Measurements from ENCODE around the gene CFAP61.

The CFAP61 gene

DNA sequence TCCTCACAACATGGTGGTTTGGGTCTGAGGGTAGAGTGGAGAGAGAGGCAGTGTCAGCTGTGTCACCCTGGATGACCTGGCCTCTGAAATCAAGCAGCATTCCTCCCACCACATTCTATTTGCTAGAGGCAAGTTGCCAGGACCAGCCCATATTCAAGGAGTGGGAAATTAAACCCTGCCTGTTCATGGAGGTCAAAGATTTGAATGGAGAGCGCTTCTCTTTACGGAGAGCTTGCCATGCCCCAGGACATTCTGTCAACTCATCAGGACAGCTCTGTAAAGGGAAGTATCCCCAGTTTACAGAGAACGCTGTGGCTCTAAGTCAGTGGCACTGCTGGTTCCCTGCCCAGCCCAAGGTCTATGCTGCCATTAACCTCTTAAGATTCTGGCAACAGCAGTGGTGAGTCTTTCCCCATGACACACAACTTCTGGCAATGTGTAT is 225.6 kb downstream of the CFAP61 start:
- no peak for DNase-seq

- DNase-seq: no peak
These were observed 233.7 kb downstream of the CFAP61 start for GRCh38 chr20:20286061-20286460.

- DNase-seq: no peak
These were observed 237.0 kb downstream of the CFAP61 start for GRCh38 chr20:20289331-20289730.

DNA sequence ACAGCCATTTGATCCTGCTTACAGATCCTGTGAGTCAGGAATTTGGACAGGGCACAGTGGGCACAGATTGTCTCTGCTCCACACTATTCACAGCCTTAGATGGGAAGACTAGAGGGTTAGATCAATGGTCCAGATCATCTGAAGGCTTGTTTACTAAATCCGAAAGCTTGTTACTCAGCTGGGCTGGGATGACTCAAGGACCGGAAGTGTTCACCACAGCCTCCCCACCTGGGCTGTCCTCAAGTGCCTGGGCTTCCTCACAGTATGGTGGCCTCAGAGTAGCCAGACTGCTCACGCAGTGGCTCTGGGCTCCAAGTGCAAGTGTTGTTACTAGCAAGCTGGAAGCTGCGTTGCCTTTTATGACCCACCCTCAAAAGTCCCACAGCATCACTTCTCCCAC is 240.1 kb downstream of the CFAP61 start:
- DNase-seq: no peak

GRCh38 chr20:20293141-20293540 is 240.8 kb downstream of the CFAP61 start:
- DNase-seq: no peak

DNA sequence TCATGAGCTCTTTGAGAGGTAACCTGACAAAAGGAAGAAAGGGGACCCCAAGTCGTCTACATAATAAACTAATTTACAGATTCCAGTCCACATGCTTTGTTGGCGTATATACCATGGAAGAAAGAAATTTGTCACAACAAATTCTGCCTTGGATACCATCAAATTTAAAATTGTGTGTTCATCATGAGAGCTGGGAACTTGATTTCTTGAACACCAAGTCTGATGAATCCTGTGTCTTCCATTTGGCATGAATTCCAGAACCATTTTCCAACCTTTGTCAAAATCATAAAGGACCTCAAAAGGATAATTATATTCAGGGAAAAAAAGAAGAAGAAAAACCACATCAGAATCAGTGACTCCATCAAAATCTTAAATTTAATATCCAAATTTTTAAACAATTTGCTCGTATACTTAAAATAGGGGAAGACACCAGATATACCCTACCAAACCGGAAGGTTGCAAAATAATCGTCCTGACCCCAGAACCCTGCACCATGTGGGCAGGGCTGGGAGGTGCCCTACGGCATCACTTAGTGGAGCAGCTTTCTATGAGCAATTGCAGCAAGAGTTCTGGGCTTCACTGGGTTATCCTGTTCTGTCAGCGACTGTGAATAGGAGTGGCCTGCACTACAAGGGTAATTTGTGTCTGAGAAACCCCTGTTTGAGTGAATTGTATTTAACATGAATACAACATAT is 241.5 kb downstream of the CFAP61 start:
- no peak for DNase-seq

DNA sequence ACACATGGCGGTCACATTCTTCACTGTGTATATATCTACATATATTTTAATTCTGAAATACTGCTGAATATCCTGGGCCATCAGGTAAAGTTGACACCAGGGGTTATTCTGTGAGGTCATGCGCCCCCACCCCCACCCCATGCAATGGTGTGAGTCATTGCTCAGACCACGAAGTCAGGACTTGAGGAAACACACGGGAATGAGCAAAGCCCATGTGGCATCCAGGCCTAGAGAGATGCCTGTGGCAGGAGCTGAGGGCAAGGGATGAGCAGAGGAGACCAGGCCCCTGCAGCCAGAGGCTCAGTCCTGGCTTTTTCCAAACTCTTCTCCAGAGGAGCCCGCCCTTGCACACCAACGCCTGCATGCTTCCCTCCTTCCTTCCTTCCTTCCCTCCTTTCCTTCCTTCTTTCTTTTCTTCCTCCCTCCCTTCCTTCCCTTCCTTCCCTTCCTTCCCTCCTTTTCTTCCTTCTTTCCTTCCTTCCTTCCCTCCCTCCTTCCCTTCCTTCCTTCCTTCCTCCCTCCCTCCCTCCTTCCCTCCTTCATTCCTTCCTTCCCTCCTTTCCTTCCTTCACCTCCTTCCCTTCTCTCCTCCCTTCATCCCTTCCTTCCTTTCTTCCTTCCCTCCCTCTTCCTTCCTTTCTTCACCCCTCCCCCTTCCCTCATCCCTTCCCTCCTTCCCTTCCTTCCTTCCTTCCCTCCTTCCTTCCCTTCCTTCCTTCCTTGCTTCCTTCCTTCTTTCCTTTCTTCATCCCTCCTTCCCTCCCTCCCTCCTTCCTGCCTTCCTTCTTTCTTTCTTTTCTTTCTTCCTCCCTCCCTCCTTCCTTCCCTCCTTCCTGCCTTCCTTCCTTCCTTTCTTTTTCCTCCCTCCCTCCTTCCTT is 243.5 kb downstream of the CFAP61 start:
- DNase-seq: no peak

- no peak for DNase-seq
These were observed 244.8 kb downstream of the CFAP61 start for GRCh38 chr20:20297181-20297580.

GRCh38 chr20:20297752-20298151 is 245.4 kb downstream of the CFAP61 start:
- DNase-seq: no peak

- DNase-seq: no peak
These were observed 247.6 kb downstream of the CFAP61 start for GRCh38 chr20:20299904-20300303.

DNA sequence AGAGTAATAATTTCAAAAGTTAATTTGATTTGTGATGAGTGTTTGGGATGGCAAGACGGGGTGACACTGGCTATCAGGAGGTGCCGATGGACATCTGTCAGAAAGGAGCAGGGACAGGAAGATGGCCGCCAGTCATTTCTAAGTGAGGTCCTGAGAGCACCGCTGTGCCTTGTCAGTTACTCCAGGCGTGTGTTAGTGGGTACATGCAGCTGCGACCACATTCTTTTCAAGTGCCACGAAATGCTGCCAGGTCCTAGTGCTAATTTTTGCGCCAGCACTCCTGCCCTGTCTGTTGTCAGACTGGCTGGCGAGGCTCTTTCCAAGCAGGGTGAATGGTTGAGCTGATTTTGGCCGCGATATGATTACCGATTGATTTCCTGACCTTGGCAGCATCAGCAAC is 251.0 kb downstream of the CFAP61 start:
- no peak for DNase-seq

GRCh38 chr20:20303742-20304141 is 251.4 kb downstream of the CFAP61 start:
- no peak for DNase-seq

- no peak for DNase-seq
These were observed 252.6 kb downstream of the CFAP61 start for GRCh38 chr20:20304942-20305341.

DNA sequence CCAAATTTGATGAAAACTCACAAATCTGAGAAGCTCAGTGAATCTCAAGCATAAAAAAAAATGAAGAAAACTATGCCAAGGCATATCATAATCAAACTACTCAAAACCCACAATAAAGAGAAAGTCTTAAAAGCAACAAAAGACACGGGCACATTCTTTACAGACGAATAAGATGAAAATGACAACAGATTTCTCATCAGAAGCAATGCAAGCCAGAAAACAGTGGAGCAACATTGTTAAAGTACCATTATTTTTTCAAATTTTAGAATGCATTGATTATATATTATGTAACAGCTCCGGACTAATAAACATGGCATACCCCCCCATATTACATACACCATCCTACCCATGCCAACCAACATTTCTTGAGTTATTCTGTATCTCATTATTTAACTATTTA is 260.2 kb downstream of the CFAP61 start:
- no peak for DNase-seq

- no peak for DNase-seq
These were observed 264.9 kb downstream of the CFAP61 start for GRCh38 chr20:20317195-20317594.

GRCh38 chr20:20317621-20318364 is 265.5 kb downstream of the CFAP61 start:
- no peak for DNase-seq

- no peak for DNase-seq
These were observed 266.2 kb downstream of the CFAP61 start for GRCh38 chr20:20318365-20319161.

GRCh38 chr20:20321134-20321533 is 268.8 kb downstream of the CFAP61 start:
- DNase-seq: no peak

GRCh38 chr20:20321917-20322316 is 269.6 kb downstream of the CFAP61 start:
- no peak for DNase-seq

DNA sequence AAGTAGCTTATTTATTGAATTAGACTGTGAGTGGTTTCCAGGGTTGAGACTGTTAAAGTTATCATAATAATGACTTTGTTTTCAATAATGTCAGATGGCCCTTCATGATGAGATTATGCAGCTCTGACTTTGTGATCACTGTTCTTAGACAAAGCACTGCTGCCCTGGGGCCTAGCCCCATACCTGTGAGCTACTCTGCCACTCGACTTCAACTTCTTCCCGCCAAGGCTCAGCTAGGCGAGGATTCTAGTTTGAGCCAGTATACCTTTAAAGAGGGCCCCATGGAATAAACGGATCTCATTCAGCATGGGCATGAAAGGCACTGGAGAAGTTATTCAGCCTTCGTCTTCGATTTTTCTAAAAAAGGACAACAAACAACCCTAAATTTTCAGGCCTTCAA is 270.6 kb downstream of the CFAP61 start:
- DNase-seq: no peak

DNA sequence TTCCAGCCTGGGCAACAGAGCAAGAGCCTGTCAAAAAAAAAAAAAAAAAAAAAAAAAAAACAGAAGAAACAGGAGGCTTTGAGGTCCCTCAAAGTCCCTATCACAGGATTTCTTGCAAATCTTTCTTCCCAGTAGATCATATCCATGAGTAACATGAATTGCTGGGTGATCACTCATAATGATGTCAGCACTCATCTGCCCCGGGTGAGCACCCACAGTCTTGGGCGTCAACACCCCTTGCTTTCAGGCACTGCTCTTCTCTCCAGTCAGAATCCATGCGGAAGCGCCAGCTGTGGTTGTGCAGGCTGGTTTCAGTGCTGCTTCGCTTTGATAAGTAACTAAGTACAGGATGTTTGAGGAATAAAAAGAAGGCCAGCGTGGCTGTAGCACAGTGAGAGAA is 275.4 kb downstream of the CFAP61 start:
- no peak for DNase-seq

DNA sequence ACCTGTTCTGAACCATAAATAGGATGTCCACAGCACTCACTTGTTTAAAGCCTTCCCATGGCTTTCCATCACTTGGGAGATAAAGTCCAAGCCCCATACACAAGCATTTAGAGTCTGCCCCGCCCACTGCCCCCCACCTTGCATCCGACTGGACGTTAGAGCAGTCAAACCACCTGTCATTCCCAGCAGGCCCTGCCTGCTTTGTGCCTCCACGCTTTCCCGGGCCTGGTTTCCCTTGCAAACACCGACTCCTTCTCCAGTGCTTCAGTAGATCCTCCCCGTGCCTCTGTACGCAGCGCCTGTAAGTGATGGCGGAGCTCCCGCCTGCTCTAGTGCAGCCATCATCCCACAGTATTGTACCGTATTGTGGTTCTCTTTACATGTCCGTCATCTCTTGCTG is 277.2 kb downstream of the CFAP61 start:
- no peak for DNase-seq

GRCh38 chr20:20331156-20331555 is 278.8 kb downstream of the CFAP61 start:
- DNase-seq: no peak
